Right atrium auricular region (tissue), 2 donors: ENCODE data around the gene FBLN5. TPM values are rescaled to one million over a fixed set of nuclear protein-coding genes. Genes with fewer than 3 reads are reported as not detected.

Source experiments
- DNase-seq: peaks from one replicate; pipeline ENCODE4 v3.0.0-alpha.2; 2019; ENCODE audit warnings: low spot score
- H3K27ac ChIP-seq, 2 donors: fragments of 200-600 bp; sonication (generic); 1 replicate in 1 of 2; 2 replicates in 1 of 2; pipeline ENCODE4 v1.5.1; 2016 to 2019
- H3K27me3 ChIP-seq, 2 donors: fragments of 200-600 bp; sonication (generic); one replicate each; pipeline versions ENCODE4 v1.5.1 to v1.6.0; 2017 to 2019
- H3K36me3 ChIP-seq: fragments of 200-600 bp; sonication (generic); one replicate; pipeline ENCODE4 v1.5.1; 2016
- H3K4me1 ChIP-seq, 2 donors: fragments of 200-600 bp; sonication (generic); one replicate each; pipeline versions ENCODE4 v1.5.1 to v1.6.0; 2017 to 2019
- H3K4me3 ChIP-seq, 2 donors: fragments of 200-600 bp; sonication (generic); 1 replicate in 1 of 2; 2 replicates in 1 of 2; pipeline ENCODE4 v1.5.1; 2017 to 2019; ENCODE audit warnings: mild to moderate bottlenecking in 1 of 2, moderate library complexity in 1 of 2
- H3K9me3 ChIP-seq, 2 donors: fragments of 200-600 bp; sonication (generic); one replicate each; pipeline ENCODE4 v1.5.1; 2019
- total RNA-seq, 2 donors: library from RNA; depleted of rRNA; stranded (reverse); fragments of >200 nt; gene quantifications; one replicate each; pipeline ENCODE4 v1.1.0, GENCODE V29; 2016
- TF ChIP-seq, protein P1 (sequence below), 2 donors: fragments of 200-600 bp; sonication (generic); IDR thresholded peaks; one replicate each; pipeline ENCODE4 v1.5.1; 2019; ENCODE audit warnings: antibody characterized with exemption in 2 of 2

The FBLN5 gene
- total RNA-seq, 2 donors from 2014 or later = 125 to 132 TPM

DNA sequence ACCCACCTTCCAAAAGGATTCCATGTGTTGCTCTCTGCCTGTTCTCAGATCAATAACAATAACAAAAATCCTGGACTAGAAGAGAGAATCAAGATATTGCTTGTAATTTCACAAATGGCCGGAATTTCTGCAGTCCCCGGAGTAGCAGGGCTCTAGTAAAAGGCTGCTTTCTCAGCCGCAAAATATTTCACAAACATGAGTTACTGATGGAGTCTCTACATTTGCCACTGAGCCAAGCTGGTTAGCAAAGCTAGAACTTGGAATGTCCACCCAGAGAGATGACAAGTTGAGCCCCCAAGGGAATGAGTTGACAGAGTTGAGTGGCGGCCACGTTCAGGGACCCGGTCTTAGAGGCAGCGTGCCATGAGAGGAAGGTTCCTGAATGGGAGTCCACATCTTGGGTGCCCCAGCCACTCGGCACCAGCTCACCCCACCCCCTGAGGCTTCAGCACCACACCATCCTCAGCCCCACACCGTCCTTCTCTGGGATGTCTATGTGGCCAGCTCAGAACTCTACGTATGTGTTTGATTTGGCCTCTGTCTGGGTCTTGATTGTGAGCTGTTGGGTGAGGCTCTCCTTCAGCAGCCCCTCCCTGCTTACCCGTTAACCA, 15.9 kb downstream of the FBLN5 start:
- TF ChIP-seq, protein P1, sequence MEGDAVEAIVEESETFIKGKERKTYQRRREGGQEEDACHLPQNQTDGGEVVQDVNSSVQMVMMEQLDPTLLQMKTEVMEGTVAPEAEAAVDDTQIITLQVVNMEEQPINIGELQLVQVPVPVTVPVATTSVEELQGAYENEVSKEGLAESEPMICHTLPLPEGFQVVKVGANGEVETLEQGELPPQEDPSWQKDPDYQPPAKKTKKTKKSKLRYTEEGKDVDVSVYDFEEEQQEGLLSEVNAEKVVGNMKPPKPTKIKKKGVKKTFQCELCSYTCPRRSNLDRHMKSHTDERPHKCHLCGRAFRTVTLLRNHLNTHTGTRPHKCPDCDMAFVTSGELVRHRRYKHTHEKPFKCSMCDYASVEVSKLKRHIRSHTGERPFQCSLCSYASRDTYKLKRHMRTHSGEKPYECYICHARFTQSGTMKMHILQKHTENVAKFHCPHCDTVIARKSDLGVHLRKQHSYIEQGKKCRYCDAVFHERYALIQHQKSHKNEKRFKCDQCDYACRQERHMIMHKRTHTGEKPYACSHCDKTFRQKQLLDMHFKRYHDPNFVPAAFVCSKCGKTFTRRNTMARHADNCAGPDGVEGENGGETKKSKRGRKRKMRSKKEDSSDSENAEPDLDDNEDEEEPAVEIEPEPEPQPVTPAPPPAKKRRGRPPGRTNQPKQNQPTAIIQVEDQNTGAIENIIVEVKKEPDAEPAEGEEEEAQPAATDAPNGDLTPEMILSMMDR (IDR thresholded peaks at IDR 0.05) = no peak
- no peaks in the 10 kb centered on the region for H3K9me3 ChIP-seq
- H3K27me3 ChIP-seq = no peaks in the 10 kb centered on the region
- no peak for DNase-seq
- H3K27ac ChIP-seq = peak overlapping the region in 1 of 2 donors; percentile 56
- H3K4me3 ChIP-seq = no peak overlapping the region
- H3K4me1 ChIP-seq = peaks cover 0 to 46% of the 10 kb centered on the region in 2 donors
- peaks cover 1% of the 10 kb centered on the region for H3K36me3 ChIP-seq

DNA sequence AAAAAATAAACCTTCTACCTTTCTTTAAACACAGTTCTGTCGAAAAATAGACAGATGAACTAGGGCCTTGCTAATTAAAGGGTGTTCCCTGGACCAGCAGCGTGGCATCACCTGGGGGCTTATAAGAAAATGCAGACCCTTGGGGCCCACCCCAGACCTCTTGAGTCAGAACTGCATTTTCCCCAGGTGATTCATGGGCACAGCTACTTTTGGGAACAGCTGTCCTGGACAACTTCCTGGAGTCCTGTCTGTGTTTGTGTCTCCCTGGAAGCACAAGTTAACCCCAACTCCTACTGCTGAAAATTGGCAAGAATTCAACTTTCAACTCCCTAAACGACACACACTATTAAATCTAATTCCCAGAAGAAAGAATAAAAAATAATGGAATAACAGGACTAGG, 17.8 kb downstream of the FBLN5 start:
- no peak for DNase-seq
- H3K4me1 ChIP-seq = peaks cover 0 to 57% of the 10 kb centered on the region in 2 donors
- no peaks in the 10 kb centered on the region for H3K9me3 ChIP-seq
- H3K27me3 ChIP-seq = no peaks in the 10 kb centered on the region
- TF ChIP-seq, protein P1 (IDR thresholded peaks at IDR 0.05) = no peak
- H3K36me3 ChIP-seq = no peaks in the 10 kb centered on the region
- H3K4me3 ChIP-seq = no peak overlapping the region
- H3K27ac ChIP-seq = peak overlapping the region in 1 of 2 donors; percentile 18

DNA sequence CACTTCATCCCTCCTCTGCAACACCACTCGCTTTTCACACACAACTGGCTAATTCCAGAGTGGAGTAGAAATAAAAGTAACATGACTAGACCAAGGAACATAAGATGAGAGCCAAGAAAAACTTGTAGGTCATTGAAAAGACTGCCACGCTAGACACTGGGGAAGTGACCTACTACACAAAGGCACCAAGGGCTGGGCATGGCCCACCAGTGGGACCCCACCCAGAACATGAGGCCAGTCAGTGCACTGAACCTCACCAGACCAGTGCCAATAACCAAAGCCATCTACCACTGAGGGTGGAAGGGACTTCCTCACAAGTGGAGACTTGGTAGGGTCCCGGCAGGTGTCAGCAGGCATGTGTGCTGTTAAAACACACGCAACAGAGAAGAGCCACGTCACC, 19.7 kb downstream of the FBLN5 start:
- no peak overlapping the region for H3K27ac ChIP-seq
- DNase-seq = no peak
- no peak overlapping the region for H3K4me3 ChIP-seq
- no peaks in the 10 kb centered on the region for H3K27me3 ChIP-seq
- H3K9me3 ChIP-seq = no peaks in the 10 kb centered on the region
- H3K36me3 ChIP-seq = no peaks in the 10 kb centered on the region
- TF ChIP-seq, protein P1 (IDR thresholded peaks at IDR 0.05) = no peak
- H3K4me1 ChIP-seq = peaks cover 0 to 57% of the 10 kb centered on the region in 2 donors

DNA sequence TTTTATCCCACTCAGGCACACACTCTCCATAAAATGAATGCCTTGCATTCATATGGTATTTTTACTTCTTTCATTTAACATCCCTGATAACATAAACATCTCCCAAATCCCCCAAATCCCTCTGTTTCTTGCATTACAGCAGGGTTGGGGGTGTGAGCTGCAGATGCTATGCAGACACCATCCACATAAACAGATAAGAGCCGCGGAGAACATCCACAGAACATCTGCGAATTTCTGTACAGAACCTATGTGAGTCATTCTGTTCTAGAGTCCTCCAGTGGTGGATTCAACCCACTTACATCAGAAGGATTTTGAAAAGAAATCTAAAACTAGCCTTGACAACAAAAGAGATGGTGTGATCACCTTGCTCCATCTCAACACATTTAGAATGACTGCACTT, 20.3 kb downstream of the FBLN5 start:
- Histone ChIP-seq H3K4me1 (peaks cover 0 to 57% of the 10 kb centered on the region in 2 donors), H3K36me3 (no peaks in the 10 kb centered on the region), H3K27me3 (no peaks in the 10 kb centered on the region), H3K4me3 (no peak overlapping the region), H3K9me3 (no peaks in the 10 kb centered on the region), H3K27ac (no peak overlapping the region)
- DNase-seq = no peak
- TF ChIP-seq, protein P1 (IDR thresholded peaks at IDR 0.05) = no peak

DNA sequence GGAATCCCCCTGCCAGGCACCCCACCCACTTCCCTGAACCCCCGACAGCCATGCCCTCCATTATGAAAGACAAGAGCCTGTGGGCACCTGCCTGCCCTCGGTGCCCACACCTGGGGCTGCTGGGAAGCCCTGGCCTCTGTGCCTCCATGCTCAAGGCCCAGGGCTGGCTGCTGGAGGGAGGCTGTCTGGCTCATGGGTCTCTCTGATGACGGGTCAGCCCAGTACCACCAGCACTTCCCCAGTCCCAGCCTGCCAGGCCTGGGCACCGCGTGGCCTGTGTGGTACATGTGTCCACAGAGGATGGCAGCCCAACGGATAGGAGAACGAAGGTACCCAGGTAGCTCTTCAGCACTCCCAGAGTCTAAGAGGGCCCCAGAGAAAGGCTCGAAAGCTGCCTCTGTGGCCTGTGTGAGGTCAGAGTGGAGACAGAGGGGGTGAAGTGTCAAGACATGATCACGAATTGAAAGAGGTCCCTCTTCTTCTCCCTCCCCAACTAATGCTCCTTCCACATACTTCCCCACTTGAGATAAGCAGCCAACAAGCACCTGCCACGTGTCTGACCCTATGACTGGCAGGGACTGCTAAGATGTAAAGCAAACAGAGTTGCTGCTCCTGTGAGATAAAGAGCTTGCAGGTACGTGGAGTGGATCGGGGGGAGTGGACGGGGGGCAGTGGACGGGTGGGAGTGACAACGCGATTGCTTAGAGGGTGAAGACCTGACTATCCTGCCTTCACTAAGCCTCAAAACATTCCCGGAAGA, 21.2 kb downstream of the FBLN5 start:
- Histone ChIP-seq H3K4me3 (no peak overlapping the region), H3K9me3 (no peaks in the 10 kb centered on the region), H3K27ac (peak overlapping the region in 1 of 2 donors; percentile 14), H3K4me1 (peaks cover 0 to 50% of the 10 kb centered on the region in 2 donors), H3K36me3 (no peaks in the 10 kb centered on the region), H3K27me3 (no peaks in the 10 kb centered on the region)
- TF ChIP-seq, protein P1 (IDR thresholded peaks at IDR 0.05) = no peak
- DNase-seq = no peak
